ENCODE data around the gene MYO7B.

MYO7B gene

GRCh38 chr2:127604986-127605385, 69.5 kb downstream of the MYO7B start:
- no peak overlapping the region for H3K9ac ChIP-seq (ENCODE audit: low read length)
- H3K14ac ChIP-seq (ENCODE audit: low read length in 2 of 2) = no peak overlapping the region
- H3K36me3 ChIP-seq (ENCODE audit: control insufficient read depth in 1 of 2, insufficient read depth in 2 of 2, low read depth in 1 of 2, low read length in 2 of 2) = no peaks in the 10 kb centered on the region
- H2BK12ac ChIP-seq (ENCODE audit: low read length in 2 of 2) = no peak overlapping the region
- no peak overlapping the region for H4K8ac ChIP-seq (ENCODE audit: low read length)
- no peaks in the 10 kb centered on the region for H3K79me1 ChIP-seq (replicated peaks; ENCODE audit: low read length, poor library complexity, severe bottlenecking)
- H2BK120ac ChIP-seq (ENCODE audit: low read depth, low read length) = no peak overlapping the region
- no peak overlapping the region for H3K27ac ChIP-seq (ENCODE audit: low read length, poor library complexity, severe bottlenecking)
- H2AFZ ChIP-seq (ENCODE audit: low read depth, low read length) = no peak overlapping the region
- H3K4ac ChIP-seq (ENCODE audit: low read depth in 1 of 2, low read length in 2 of 2) = no peak overlapping the region
- peaks cover 9 to 14% of the 10 kb centered on the region in 2 experiments for H3K27me3 ChIP-seq (ENCODE audit: control insufficient read depth in 1 of 2, insufficient read depth in 1 of 2, low read length in 2 of 2)
- no peak overlapping the region for H2AK5ac ChIP-seq (ENCODE audit: low read length, severe bottlenecking)
- no peak overlapping the region for H4K91ac ChIP-seq (ENCODE audit: low read length)
- no peak for DNase-seq
- 95% methylated on average over 8 of the region's 8 CpGs for WGBS
- H2BK5ac ChIP-seq (ENCODE audit: low read depth, low read length, poor library complexity, severe bottlenecking) = no peak overlapping the region
- H2BK15ac ChIP-seq (ENCODE audit: low read depth, poor library complexity, severe bottlenecking) = no peak overlapping the region
- peaks cover 1% of the 10 kb centered on the region for H3K4me1 ChIP-seq (ENCODE audit: control insufficient read depth, insufficient read depth, low read depth, low read length)
- no peak overlapping the region for H3K23ac ChIP-seq (ENCODE audit: low read length in 2 of 2)
- no peak overlapping the region for H3K18ac ChIP-seq (ENCODE audit: low read depth in 1 of 2, low read length in 2 of 2)
- no peak overlapping the region for H3K4me3 ChIP-seq (ENCODE audit: insufficient read depth in 1 of 2, low read depth in 1 of 2, low read length in 2 of 2)
- peaks cover 35% of the 10 kb centered on the region for H3K9me3 ChIP-seq (ENCODE audit: control insufficient read depth, low read length)
- no peak overlapping the region for H3K4me2 ChIP-seq (ENCODE audit: low read length, poor library complexity, severe bottlenecking)

GRCh38 chr2:127605691-127606263, 70.3 kb downstream of the MYO7B start:
- no peak overlapping the region for H3K9ac ChIP-seq (ENCODE audit: low read length)
- no peak overlapping the region for H2BK15ac ChIP-seq (ENCODE audit: low read depth, poor library complexity, severe bottlenecking)
- H2BK5ac ChIP-seq (ENCODE audit: low read depth, low read length, poor library complexity, severe bottlenecking) = no peak overlapping the region
- no peak overlapping the region for H3K23ac ChIP-seq (ENCODE audit: low read length in 2 of 2)
- WGBS = 90% methylated on average over 6 of the region's 7 CpGs
- no peak overlapping the region for H3K4ac ChIP-seq (ENCODE audit: low read depth in 1 of 2, low read length in 2 of 2)
- no peak overlapping the region for H3K14ac ChIP-seq (ENCODE audit: low read length in 2 of 2)
- no peak overlapping the region for H3K4me2 ChIP-seq (ENCODE audit: low read length, poor library complexity, severe bottlenecking)
- H2BK120ac ChIP-seq (ENCODE audit: low read depth, low read length) = no peak overlapping the region
- no peak for DNase-seq
- H2AFZ ChIP-seq (ENCODE audit: low read depth, low read length) = no peak overlapping the region
- H3K79me1 ChIP-seq (replicated peaks; ENCODE audit: low read length, poor library complexity, severe bottlenecking) = no peaks in the 10 kb centered on the region
- peaks cover 1% of the 10 kb centered on the region for H3K4me1 ChIP-seq (ENCODE audit: control insufficient read depth, insufficient read depth, low read depth, low read length)
- H3K9me3 ChIP-seq (ENCODE audit: control insufficient read depth, low read length) = peaks cover 38% of the 10 kb centered on the region
- no peak overlapping the region for H2AK5ac ChIP-seq (ENCODE audit: low read length, severe bottlenecking)
- H3K4me3 ChIP-seq (ENCODE audit: insufficient read depth in 1 of 2, low read depth in 1 of 2, low read length in 2 of 2) = no peak overlapping the region
- peaks cover 13 to 14% of the 10 kb centered on the region in 2 experiments for H3K27me3 ChIP-seq (ENCODE audit: control insufficient read depth in 1 of 2, insufficient read depth in 1 of 2, low read length in 2 of 2)
- H4K91ac ChIP-seq (ENCODE audit: low read length) = no peak overlapping the region
- H2BK12ac ChIP-seq (ENCODE audit: low read length in 2 of 2) = no peak overlapping the region
- H3K36me3 ChIP-seq (ENCODE audit: control insufficient read depth in 1 of 2, insufficient read depth in 2 of 2, low read depth in 1 of 2, low read length in 2 of 2) = no peaks in the 10 kb centered on the region
- no peak overlapping the region for H3K18ac ChIP-seq (ENCODE audit: low read depth in 1 of 2, low read length in 2 of 2)
- H4K8ac ChIP-seq (ENCODE audit: low read length) = no peak overlapping the region
- H3K27ac ChIP-seq (ENCODE audit: low read length, poor library complexity, severe bottlenecking) = no peak overlapping the region

GRCh38 chr2:127606625-127607398, 71.3 kb downstream of the MYO7B start:
- Histone ChIP-seq H3K9ac (ENCODE audit: low read length) (no peak overlapping the region), H4K91ac (ENCODE audit: low read length) (no peak overlapping the region), H3K36me3 (ENCODE audit: control insufficient read depth in 1 of 2, insufficient read depth in 2 of 2, low read depth in 1 of 2, low read length in 2 of 2) (no peaks in the 10 kb centered on the region), H2BK15ac (ENCODE audit: low read depth, poor library complexity, severe bottlenecking) (no peak overlapping the region), H2BK12ac (ENCODE audit: low read length in 2 of 2) (no peak overlapping the region), H2BK120ac (ENCODE audit: low read depth, low read length) (no peak overlapping the region), H3K9me3 (ENCODE audit: control insufficient read depth, low read length) (peaks cover 33% of the 10 kb centered on the region), H2AFZ (ENCODE audit: low read depth, low read length) (no peak overlapping the region), H3K79me1 (replicated peaks; ENCODE audit: low read length, poor library complexity, severe bottlenecking) (no peaks in the 10 kb centered on the region), H2AK5ac (ENCODE audit: low read length, severe bottlenecking) (no peak overlapping the region), H3K18ac (ENCODE audit: low read depth in 1 of 2, low read length in 2 of 2) (no peak overlapping the region), H3K4me3 (ENCODE audit: insufficient read depth in 1 of 2, low read depth in 1 of 2, low read length in 2 of 2) (no peak overlapping the region), H3K4me1 (ENCODE audit: control insufficient read depth, insufficient read depth, low read depth, low read length) (peaks cover 1% of the 10 kb centered on the region), H3K14ac (ENCODE audit: low read length in 2 of 2) (no peak overlapping the region), H2BK5ac (ENCODE audit: low read depth, low read length, poor library complexity, severe bottlenecking) (no peak overlapping the region), H3K27me3 (ENCODE audit: control insufficient read depth in 1 of 2, insufficient read depth in 1 of 2, low read length in 2 of 2) (peaks cover 14 to 17% of the 10 kb centered on the region in 2 experiments), H3K4ac (ENCODE audit: low read depth in 1 of 2, low read length in 2 of 2) (no peak overlapping the region), H3K27ac (ENCODE audit: low read length, poor library complexity, severe bottlenecking) (no peak overlapping the region), H3K4me2 (ENCODE audit: low read length, poor library complexity, severe bottlenecking) (no peak overlapping the region), H3K23ac (ENCODE audit: low read length in 2 of 2) (no peak overlapping the region), H4K8ac (ENCODE audit: low read length) (no peak overlapping the region)
- no peak for DNase-seq
- 87% methylated on average over 17 of the region's 17 CpGs for WGBS

- H3K4me1 ChIP-seq (ENCODE audit: control insufficient read depth, insufficient read depth, low read depth, low read length) = peaks cover 1% of the 10 kb centered on the region
- no peak overlapping the region for H2BK15ac ChIP-seq (ENCODE audit: low read depth, poor library complexity, severe bottlenecking)
- H3K4ac ChIP-seq (ENCODE audit: low read depth in 1 of 2, low read length in 2 of 2) = no peak overlapping the region
- no peak overlapping the region for H3K27ac ChIP-seq (ENCODE audit: low read length, poor library complexity, severe bottlenecking)
- H4K91ac ChIP-seq (ENCODE audit: low read length) = no peak overlapping the region
- H3K27me3 ChIP-seq (ENCODE audit: control insufficient read depth in 1 of 2, insufficient read depth in 1 of 2, low read length in 2 of 2) = peaks cover 14 to 17% of the 10 kb centered on the region in 2 experiments
- H3K14ac ChIP-seq (ENCODE audit: low read length in 2 of 2) = no peak overlapping the region
- H3K18ac ChIP-seq (ENCODE audit: low read depth in 1 of 2, low read length in 2 of 2) = no peak overlapping the region
- DNase-seq = no peak
- no peak overlapping the region for H3K23ac ChIP-seq (ENCODE audit: low read length in 2 of 2)
- H3K9me3 ChIP-seq (ENCODE audit: control insufficient read depth, low read length) = peaks cover 28% of the 10 kb centered on the region
- H3K4me2 ChIP-seq (ENCODE audit: low read length, poor library complexity, severe bottlenecking) = no peak overlapping the region
- H2BK5ac ChIP-seq (ENCODE audit: low read depth, low read length, poor library complexity, severe bottlenecking) = no peak overlapping the region
- H2BK12ac ChIP-seq (ENCODE audit: low read length in 2 of 2) = no peak overlapping the region
- H3K79me1 ChIP-seq (replicated peaks; ENCODE audit: low read length, poor library complexity, severe bottlenecking) = no peaks in the 10 kb centered on the region
- H3K9ac ChIP-seq (ENCODE audit: low read length) = no peak overlapping the region
- no peak overlapping the region for H2AK5ac ChIP-seq (ENCODE audit: low read length, severe bottlenecking)
- H2AFZ ChIP-seq (ENCODE audit: low read depth, low read length) = no peak overlapping the region
- no peak overlapping the region for H3K4me3 ChIP-seq (ENCODE audit: insufficient read depth in 1 of 2, low read depth in 1 of 2, low read length in 2 of 2)
- H4K8ac ChIP-seq (ENCODE audit: low read length) = no peak overlapping the region
- H2BK120ac ChIP-seq (ENCODE audit: low read depth, low read length) = no peak overlapping the region
- 90% methylated on average over 9 of the region's 9 CpGs for WGBS
- peaks cover 0 to 3% of the 10 kb centered on the region in 2 experiments for H3K36me3 ChIP-seq (ENCODE audit: control insufficient read depth in 1 of 2, insufficient read depth in 2 of 2, low read depth in 1 of 2, low read length in 2 of 2)
Observed at GRCh38 chr2:127607399-127607908, 72.0 kb downstream of the MYO7B start.

All from mesenchymal stem cell (in vitro differentiated cells and primary cell).